ENCODE data around the gene DNAJC2. TPM values are rescaled to one million over a fixed set of nuclear protein-coding genes. Genes with fewer than 3 reads are reported as not detected.
"Not testable (repeated sequence)": the region's sequence is repeated elsewhere in the genome, so short reads cannot be mapped to it uniquely, and the experiment has no call there.

The DNAJC2 gene
- total RNA-seq, 1 donor from 2014 or later = 8.9 TPM

DNA sequence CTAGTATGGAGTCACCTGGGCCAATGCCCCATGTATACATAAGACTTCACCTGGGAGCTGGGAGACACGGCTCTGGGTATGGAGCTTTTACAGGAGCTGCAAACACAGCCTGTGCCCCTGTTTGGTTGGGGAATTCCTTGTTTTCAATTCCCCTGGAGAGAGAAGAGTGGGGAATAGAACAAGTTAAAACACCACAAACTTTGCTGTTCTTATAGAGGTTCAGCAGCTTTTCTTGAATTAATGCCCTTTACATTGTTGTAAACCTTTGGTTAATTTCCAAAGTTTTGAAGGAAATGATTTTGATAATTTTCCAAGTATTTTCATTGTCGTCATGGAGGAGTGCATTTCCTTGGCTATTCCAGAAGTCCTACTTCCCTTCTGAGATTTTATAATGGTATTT lies 66.4 kb downstream of the DNAJC2 start:
- H3K9me3 ChIP-seq (ENCODE audit: control insufficient read depth in 3 of 3, low read length in 3 of 3); H3K27ac ChIP-seq (ENCODE audit: low read depth, low read length); H3K4me1 ChIP-seq (ENCODE audit: control insufficient read depth in 3 of 3, insufficient read depth in 3 of 3, low read length in 3 of 3); H3K9ac ChIP-seq (ENCODE audit: low read depth in 1 of 3, low read length in 3 of 3); H3K27me3 ChIP-seq (ENCODE audit: control insufficient read depth in 3 of 3, insufficient read depth in 3 of 3, low read length in 3 of 3); H3K36me3 ChIP-seq (ENCODE audit: control insufficient read depth in 3 of 3, insufficient read depth in 3 of 3, low read length in 3 of 3); H3K4me3 ChIP-seq (ENCODE audit: low read length in 3 of 3): not testable (repeated sequence)

DNA sequence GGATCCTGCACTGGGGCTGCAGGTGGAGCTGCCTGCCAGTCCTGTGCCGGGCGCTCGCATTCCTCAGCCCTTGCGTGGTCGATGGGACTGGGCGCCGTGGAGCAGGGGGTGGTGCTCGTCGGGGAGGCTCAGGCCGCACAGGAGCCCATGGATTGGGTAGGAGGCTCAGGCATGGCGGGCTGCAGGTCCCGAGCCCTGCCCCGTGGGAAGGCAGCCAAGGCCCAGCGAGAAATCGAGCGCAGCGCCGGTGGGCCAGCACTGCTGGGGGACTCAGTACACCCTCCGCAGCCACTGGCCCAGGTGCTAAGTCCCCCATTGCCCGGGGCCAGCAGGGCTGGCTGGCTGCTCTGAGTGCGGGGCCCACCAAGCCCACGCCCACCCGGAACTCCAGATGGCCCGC lies 69.7 kb downstream of the DNAJC2 start:
- not testable (repeated sequence) for H3K36me3 ChIP-seq (ENCODE audit: control insufficient read depth in 3 of 3, insufficient read depth in 3 of 3, low read length in 3 of 3); H3K27ac ChIP-seq (ENCODE audit: low read depth, low read length); H3K4me3 ChIP-seq (ENCODE audit: low read length in 3 of 3); H3K9ac ChIP-seq (ENCODE audit: low read depth in 1 of 3, low read length in 3 of 3); H3K4me1 ChIP-seq (ENCODE audit: control insufficient read depth in 3 of 3, insufficient read depth in 3 of 3, low read length in 3 of 3); H3K27me3 ChIP-seq (ENCODE audit: control insufficient read depth in 3 of 3, insufficient read depth in 3 of 3, low read length in 3 of 3); H3K9me3 ChIP-seq (ENCODE audit: control insufficient read depth in 3 of 3, low read length in 3 of 3)

DNA sequence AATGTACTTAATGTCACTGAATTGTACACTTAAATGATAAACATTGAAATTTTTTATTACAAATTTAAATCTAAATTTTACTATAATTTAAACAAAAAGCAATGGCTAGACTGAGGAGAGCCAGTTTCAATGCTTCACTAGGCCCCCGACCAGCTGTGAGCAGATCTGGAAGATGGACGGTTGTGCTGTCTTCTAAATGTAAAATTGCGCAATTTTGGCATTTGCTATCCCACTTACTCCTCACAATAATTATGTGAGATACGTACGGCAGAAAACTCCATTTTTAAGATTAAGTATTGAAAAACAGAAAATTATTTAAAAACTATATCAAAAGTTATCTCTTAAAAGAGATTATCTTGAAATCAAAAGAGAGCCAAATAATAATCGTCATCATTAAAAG lies 71.2 kb downstream of the DNAJC2 start:
- H3K4me3 ChIP-seq (ENCODE audit: low read length in 3 of 3); H3K9ac ChIP-seq (ENCODE audit: low read depth in 1 of 3, low read length in 3 of 3); H3K36me3 ChIP-seq (ENCODE audit: control insufficient read depth in 3 of 3, insufficient read depth in 3 of 3, low read length in 3 of 3); H3K9me3 ChIP-seq (ENCODE audit: control insufficient read depth in 3 of 3, low read length in 3 of 3); H3K4me1 ChIP-seq (ENCODE audit: control insufficient read depth in 3 of 3, insufficient read depth in 3 of 3, low read length in 3 of 3); H3K27me3 ChIP-seq (ENCODE audit: control insufficient read depth in 3 of 3, insufficient read depth in 3 of 3, low read length in 3 of 3); H3K27ac ChIP-seq (ENCODE audit: low read depth, low read length): not testable (repeated sequence)

DNA sequence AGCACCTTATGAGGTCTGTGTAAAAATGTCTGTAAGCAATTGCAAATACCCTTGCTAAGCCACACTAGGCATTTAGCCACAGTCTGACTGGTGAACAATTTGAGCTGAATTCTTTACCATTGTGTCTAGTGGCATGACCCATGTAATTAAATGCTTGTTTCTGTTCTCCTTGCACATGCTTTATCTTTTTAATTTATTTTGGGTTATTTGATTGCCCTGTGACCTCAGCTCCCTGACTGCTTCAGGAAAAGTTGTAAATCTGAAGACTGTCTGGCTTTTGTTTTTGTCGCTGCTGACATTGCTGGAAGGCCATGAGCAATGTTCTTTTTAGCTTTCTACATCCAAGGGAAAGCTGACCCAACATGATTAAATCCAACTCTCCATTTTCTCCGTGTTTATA lies 78.3 kb downstream of the DNAJC2 start:
- H3K9me3 ChIP-seq (ENCODE audit: control insufficient read depth in 3 of 3, low read length in 3 of 3); H3K27me3 ChIP-seq (ENCODE audit: control insufficient read depth in 3 of 3, insufficient read depth in 3 of 3, low read length in 3 of 3); H3K9ac ChIP-seq (ENCODE audit: low read depth in 1 of 3, low read length in 3 of 3); H3K27ac ChIP-seq (ENCODE audit: low read depth, low read length); H3K36me3 ChIP-seq (ENCODE audit: control insufficient read depth in 3 of 3, insufficient read depth in 3 of 3, low read length in 3 of 3); H3K4me3 ChIP-seq (ENCODE audit: low read length in 3 of 3); H3K4me1 ChIP-seq (ENCODE audit: control insufficient read depth in 3 of 3, insufficient read depth in 3 of 3, low read length in 3 of 3): not testable (repeated sequence)

DNA sequence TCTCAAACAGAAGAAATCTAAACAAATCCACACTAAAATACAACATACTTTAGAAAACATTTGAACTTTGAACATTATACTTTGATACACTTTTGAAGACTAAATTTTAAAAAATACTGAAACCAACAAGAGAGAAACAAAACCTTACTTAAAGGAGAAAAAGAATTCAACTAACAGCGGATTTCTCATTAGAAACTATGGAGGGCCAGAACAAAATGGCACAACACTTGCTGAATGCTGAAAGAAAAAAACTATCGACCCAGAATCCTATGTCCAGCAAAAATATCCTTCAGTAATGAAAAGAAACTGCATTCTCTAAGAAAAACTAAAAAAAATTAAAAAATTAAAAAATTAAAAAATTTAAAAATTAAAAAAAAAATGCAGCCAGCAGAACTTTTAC lies 80.5 kb downstream of the DNAJC2 start:
- H3K27me3 ChIP-seq (ENCODE audit: control insufficient read depth in 3 of 3, insufficient read depth in 3 of 3, low read length in 3 of 3); H3K9ac ChIP-seq (ENCODE audit: low read depth in 1 of 3, low read length in 3 of 3); H3K4me3 ChIP-seq (ENCODE audit: low read length in 3 of 3); H3K9me3 ChIP-seq (ENCODE audit: control insufficient read depth in 3 of 3, low read length in 3 of 3); H3K36me3 ChIP-seq (ENCODE audit: control insufficient read depth in 3 of 3, insufficient read depth in 3 of 3, low read length in 3 of 3); H3K27ac ChIP-seq (ENCODE audit: low read depth, low read length); H3K4me1 ChIP-seq (ENCODE audit: control insufficient read depth in 3 of 3, insufficient read depth in 3 of 3, low read length in 3 of 3): not testable (repeated sequence)

Small RNA genes within 50 kb of the gene (small RNA-seq; reads per million reads assigned to genes)
- not detected for gene RPS29P16

Other genes starting within 250 kb of the DNAJC2 start
- gene NAPEPLD, start 195.7 kb downstream of the DNAJC2 start, total RNA-seq = 12.0 TPM
- 53.8 TPM for gene PMPCB, start 47.3 kb downstream of the DNAJC2 start, total RNA-seq
- gene PSMC2, start 2.9 kb upstream of the DNAJC2 start, total RNA-seq = 131 TPM
- not detected for gene SLC26A5, start 101.4 kb upstream of the DNAJC2 start, total RNA-seq